PC-9 (cell line): ENCODE data around the gene ZSWIM5. TPM values are rescaled to one million over a fixed set of nuclear protein-coding genes. Genes with fewer than 3 reads are reported as not detected.

ENCODE experiments used
- BruUV-seq: library from RNA; stranded (reverse); fragments of 400-500 nt; replicated peaks from 2 replicates; lab custom pipeline; 2021; lab: Mats Ljungman, UMichigan
- CTCF ChIA-PET: fragments of 300-600 bp; sonication (Branson Sonifier 250); formaldehyde crosslinking; loops from one replicate; lab custom pipeline; 2022; ENCODE audit warnings: antibody characterized with exemption; lab: Charles Lee
- POLR2A ChIA-PET: fragments of 300-600 bp; sonication (Branson Sonifier 250); formaldehyde crosslinking; loops from one replicate; lab custom pipeline; 2022; ENCODE audit warnings: antibody characterized with exemption; ENCODE audit not compliant: unreplicated experiment; lab: Charles Lee
- DNase-seq, 2 experiments: peaks; one replicate each; pipeline versions ENCODE4 v3.0.0 to v3.0.0-alpha.2; 2015 to 2022; ENCODE audit warnings: mixed read lengths in 1 of 2
- H2AFZ ChIP-seq: fragments of 200-600 bp; sonication (generic); 2 replicates; pipeline ENCODE4 v1.8.1; 2017; ENCODE audit warnings: antibody characterized with exemption
- H3F3A ChIP-seq: fragments of 200-600 bp; sonication (generic); 2 replicates; pipeline ENCODE4 v1.8.1; 2017; ENCODE audit warnings: antibody characterized with exemption, mild to moderate bottlenecking, low read depth; ENCODE audit not compliant: insufficient read depth
- H3K27ac ChIP-seq: fragments of 200-600 bp; sonication (generic); 2 replicates; pipeline ENCODE4 v1.6.1; 2016; ENCODE audit warnings: mixed run types
- H3K27me3 ChIP-seq: fragments of 200-600 bp; sonication (generic); 2 replicates; pipeline ENCODE4 v1.6.1; 2016; ENCODE audit warnings: low read depth, mixed run types; ENCODE audit not compliant: insufficient read depth
- H3K36me3 ChIP-seq: fragments of 200-600 bp; sonication (generic); 2 replicates; pipeline ENCODE4 v1.6.1; 2016; ENCODE audit warnings: low read depth, mixed run types
- H3K4me1 ChIP-seq: fragments of 200-600 bp; sonication (generic); replicated peaks from 2 replicates; pipeline ENCODE4 v1.6.1; 2016; ENCODE audit warnings: mixed run types; ENCODE audit not compliant: insufficient read depth
- H3K4me2 ChIP-seq: fragments of 200-600 bp; sonication (generic); 2 replicates; pipeline ENCODE4 v1.6.1; 2017; ENCODE audit warnings: mixed run types
- H3K4me3 ChIP-seq: fragments of 200-600 bp; sonication (generic); 2 replicates; pipeline ENCODE4 v1.6.1; 2016; ENCODE audit warnings: mixed run types
- H3K79me2 ChIP-seq: fragments of 200-600 bp; sonication (generic); 2 replicates; pipeline ENCODE4 v1.6.1; 2017; ENCODE audit warnings: low read depth, mixed run types
- H3K9me2 ChIP-seq: fragments of 200-600 bp; sonication (generic); 2 replicates; pipeline ENCODE4 v1.8.1; 2017; ENCODE audit warnings: mild to moderate bottlenecking; ENCODE audit not compliant: insufficient read depth
- H3K9me3 ChIP-seq: fragments of 200-600 bp; sonication (generic); 2 replicates; pipeline ENCODE4 v1.8.1; 2016; ENCODE audit warnings: low read depth; ENCODE audit not compliant: insufficient read depth
- H4K20me1 ChIP-seq: fragments of 200-600 bp; sonication (generic); 2 replicates; pipeline ENCODE4 v1.8.1; 2017; ENCODE audit not compliant: insufficient read depth
- EZH2 ChIP-seq: fragments of 200-600 bp; sonication (generic); IDR thresholded peaks from 2 replicates; pipeline ENCODE4 v1.8.0; 2017; ENCODE audit warnings: antibody characterized with exemption, low read depth
- intact Hi-C: fragments of 100-400 bp; cut with micrococcal nuclease; formaldehyde crosslinking; loops from one replicate; pipeline ENCODE4 v1.10.0; 2022; ENCODE audit not compliant: unreplicated experiment
- total RNA-seq: library from RNA; stranded (reverse); gene quantifications from 2 replicates; pipeline ENCODE4 v1.2.3, GENCODE V29; 2021
- TF ChIP-seq, protein P1 (sequence below): fragments of 200-600 bp; sonication (generic); conservative IDR thresholded peaks from 2 replicates; pipeline ENCODE4 v1.6.1; 2017; ENCODE audit warnings: mixed run types, antibody characterized with exemption, mild to moderate bottlenecking, moderate library complexity

The ZSWIM5 gene
- total RNA-seq, 1 experiment from 2014 or later, result 0.50 TPM

DNA sequence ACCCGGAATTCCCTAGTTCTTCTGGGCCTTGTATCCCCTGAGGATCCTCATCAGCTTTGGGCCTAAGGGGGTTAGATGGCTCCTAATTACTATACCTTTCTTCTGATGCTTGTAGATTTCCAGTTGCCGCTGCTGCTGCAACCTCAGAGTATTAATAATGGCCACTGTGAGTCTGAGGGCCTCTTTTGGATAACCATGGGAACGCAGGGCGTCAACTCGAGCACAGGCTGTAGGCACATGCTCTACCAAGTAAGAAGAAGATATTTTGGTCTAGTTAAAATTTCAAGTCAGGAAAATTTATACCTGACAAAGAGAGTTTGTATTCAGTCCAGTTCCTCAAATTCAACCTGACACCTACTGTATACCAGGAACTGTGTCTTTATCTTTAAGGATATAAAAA is 166.1 kb downstream of the ZSWIM5 start:
- H3K4me2 ChIP-seq, result no peak overlapping the region
- TF ChIP-seq, protein P1, sequence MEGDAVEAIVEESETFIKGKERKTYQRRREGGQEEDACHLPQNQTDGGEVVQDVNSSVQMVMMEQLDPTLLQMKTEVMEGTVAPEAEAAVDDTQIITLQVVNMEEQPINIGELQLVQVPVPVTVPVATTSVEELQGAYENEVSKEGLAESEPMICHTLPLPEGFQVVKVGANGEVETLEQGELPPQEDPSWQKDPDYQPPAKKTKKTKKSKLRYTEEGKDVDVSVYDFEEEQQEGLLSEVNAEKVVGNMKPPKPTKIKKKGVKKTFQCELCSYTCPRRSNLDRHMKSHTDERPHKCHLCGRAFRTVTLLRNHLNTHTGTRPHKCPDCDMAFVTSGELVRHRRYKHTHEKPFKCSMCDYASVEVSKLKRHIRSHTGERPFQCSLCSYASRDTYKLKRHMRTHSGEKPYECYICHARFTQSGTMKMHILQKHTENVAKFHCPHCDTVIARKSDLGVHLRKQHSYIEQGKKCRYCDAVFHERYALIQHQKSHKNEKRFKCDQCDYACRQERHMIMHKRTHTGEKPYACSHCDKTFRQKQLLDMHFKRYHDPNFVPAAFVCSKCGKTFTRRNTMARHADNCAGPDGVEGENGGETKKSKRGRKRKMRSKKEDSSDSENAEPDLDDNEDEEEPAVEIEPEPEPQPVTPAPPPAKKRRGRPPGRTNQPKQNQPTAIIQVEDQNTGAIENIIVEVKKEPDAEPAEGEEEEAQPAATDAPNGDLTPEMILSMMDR, result no peak
- no peak for TF ChIP-seq EZH2
- H3K4me1 ChIP-seq, result peaks cover 10% of the 10 kb centered on the region; the same call in 1 of the 2 replicates
- ChIA-PET CTCF (no interaction called here), POLR2A (no interaction called here)
- H3K9me2 ChIP-seq, result no peaks in the 10 kb centered on the region
- no peak for DNase-seq
- no peak overlapping the region for H3K27ac ChIP-seq
- H3K9me3 ChIP-seq, result no peaks in the 10 kb centered on the region
- intact Hi-C loops, result no loop called here
- H4K20me1 ChIP-seq, result no peaks in the 10 kb centered on the region
- H3K79me2 ChIP-seq, result no peaks in the 10 kb centered on the region
- H3F3A ChIP-seq, result peaks cover 9% of the 10 kb centered on the region; the same call in 1 of the 2 replicates
- H3K4me3 ChIP-seq, result no peak overlapping the region
- no peak overlapping the region for H2AFZ ChIP-seq
- no peaks in the 10 kb centered on the region for H3K27me3 ChIP-seq
- no TSS peak for BruUV-seq
- no peaks in the 10 kb centered on the region for H3K36me3 ChIP-seq

DNA sequence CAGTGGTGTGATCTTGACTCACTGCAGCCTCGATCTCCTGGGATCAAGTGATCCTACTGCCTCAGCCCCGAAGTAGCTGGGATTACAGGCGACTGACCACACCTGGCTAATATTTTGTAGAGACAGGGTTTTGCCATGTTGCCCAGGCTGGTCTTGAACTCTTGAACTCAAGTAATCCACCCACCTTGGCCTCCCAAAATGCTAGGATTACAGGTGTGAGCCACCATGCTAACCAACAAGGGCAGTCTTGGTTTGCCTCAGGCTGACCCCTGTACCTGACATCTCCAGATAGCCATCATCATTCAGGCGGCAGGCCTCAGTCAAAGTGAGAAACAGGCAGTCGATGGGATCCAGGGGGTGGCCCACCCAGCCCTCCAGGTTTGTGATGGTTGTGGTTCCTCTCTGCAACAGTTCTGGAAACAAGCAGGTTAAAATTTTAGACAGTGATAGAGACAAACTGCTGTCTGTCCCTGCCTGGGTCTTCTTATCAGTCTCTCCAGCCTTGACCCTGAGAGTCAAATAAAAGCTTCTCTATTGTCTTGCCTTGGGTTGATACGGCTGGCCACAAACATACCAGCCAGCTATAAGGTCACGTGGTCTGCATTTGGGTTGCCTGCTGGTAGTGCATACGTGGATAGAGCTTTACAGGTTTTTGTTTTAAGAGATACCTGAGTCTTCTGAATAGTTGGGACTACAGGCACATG is 167.6 kb downstream of the ZSWIM5 start:
- no peaks in the 10 kb centered on the region for H3K79me2 ChIP-seq
- no TSS peak for BruUV-seq
- DNase-seq, result no peak
- CTCF ChIA-PET, result no interaction called here
- no peak overlapping the region for H2AFZ ChIP-seq
- TF ChIP-seq EZH2, result no peak
- TF ChIP-seq, protein P1, result no peak
- H3K9me2 ChIP-seq, result no peaks in the 10 kb centered on the region
- POLR2A ChIA-PET, result no interaction called here
- no peaks in the 10 kb centered on the region for H3K36me3 ChIP-seq
- no peak overlapping the region for H3K4me2 ChIP-seq
- H3K27ac ChIP-seq, result no peak overlapping the region
- no peaks in the 10 kb centered on the region for H3K9me3 ChIP-seq
- intact Hi-C loops, result no loop called here
- H4K20me1 ChIP-seq, result no peaks in the 10 kb centered on the region
- peaks cover 9% of the 10 kb centered on the region; the same call in 1 of the 2 replicates for H3F3A ChIP-seq
- H3K4me1 ChIP-seq, result peaks cover 10% of the 10 kb centered on the region; the same call in 1 of the 2 replicates
- H3K4me3 ChIP-seq, result no peak overlapping the region
- H3K27me3 ChIP-seq, result no peaks in the 10 kb centered on the region

GRCh38 chr1:45038240-45038639 is 168.2 kb downstream of the ZSWIM5 start:
- ChIA-PET CTCF (no interaction called here), POLR2A (no interaction called here)
- H3K27ac ChIP-seq, result no peak overlapping the region
- intact Hi-C loops, result no loop called here
- no peak overlapping the region for H2AFZ ChIP-seq
- no peak overlapping the region for H3K4me2 ChIP-seq
- no peak for TF ChIP-seq EZH2
- TF ChIP-seq, protein P1, result no peak
- no TSS peak for BruUV-seq
- H4K20me1 ChIP-seq, result no peaks in the 10 kb centered on the region
- H3K27me3 ChIP-seq, result no peaks in the 10 kb centered on the region
- no peak overlapping the region for H3K4me3 ChIP-seq
- H3K36me3 ChIP-seq, result no peaks in the 10 kb centered on the region
- DNase-seq, result no peak
- no peaks in the 10 kb centered on the region for H3K9me2 ChIP-seq
- H3K4me1 ChIP-seq, result peaks cover 10% of the 10 kb centered on the region; the same call in 1 of the 2 replicates
- no peaks in the 10 kb centered on the region for H3K79me2 ChIP-seq
- no peaks in the 10 kb centered on the region for H3K9me3 ChIP-seq
- H3F3A ChIP-seq, result peaks cover 9% of the 10 kb centered on the region; the same call in 1 of the 2 replicates
